Prostate gland (tissue), 2 donors: Measurements from ENCODE around the gene NSG2.

Source experiments
- POLR2A ChIP-seq: fragments of 450-650 bp; IDR thresholded peaks from one replicate; pipeline ENCODE4 v1.6.1; 2016; ENCODE audit warnings: antibody characterized with exemption, mild to moderate bottlenecking
- POLR2AphosphoS5 ChIP-seq: sonication (generic); formaldehyde crosslinking; IDR thresholded peaks from one replicate; pipeline ENCODE4 v1.6.1; 2017; ENCODE audit warnings: antibody characterized with exemption
- TF ChIP-seq, protein P1 (sequence below), 4 experiments: fragments of 200-600 bp in 2 of 4; fragments of 450-650 bp in 2 of 4; sonication (generic) in 2 of 4; IDR thresholded peaks; 1 replicate in 3 of 4; 2 replicates in 1 of 4; pipeline ENCODE4 v1.5.1; 2016 to 2019; ENCODE audit warnings: antibody characterized with exemption in 4 of 4, mild to moderate bottlenecking in 2 of 4, moderate library complexity in 2 of 4

DNA sequence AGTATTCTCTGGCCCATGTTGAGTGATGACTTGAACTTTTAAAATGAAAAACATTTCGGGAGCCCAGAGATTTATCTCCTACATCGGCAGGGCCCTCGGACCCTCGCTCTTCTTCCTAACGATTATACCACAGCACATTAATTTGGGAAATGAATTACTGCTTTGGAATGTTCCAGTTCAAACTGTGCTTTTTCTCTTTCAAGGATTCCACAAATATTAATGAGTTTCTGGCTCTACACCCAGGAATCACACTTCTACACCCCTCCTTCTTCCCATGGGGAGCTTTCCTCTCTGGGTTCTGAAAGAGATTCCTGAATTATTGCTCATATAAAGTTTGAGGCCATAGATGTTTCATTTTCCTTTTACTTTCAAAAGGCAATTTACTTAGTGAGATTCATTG lies 41.2 kb downstream of the NSG2 start:
- TF ChIP-seq, protein P1, sequence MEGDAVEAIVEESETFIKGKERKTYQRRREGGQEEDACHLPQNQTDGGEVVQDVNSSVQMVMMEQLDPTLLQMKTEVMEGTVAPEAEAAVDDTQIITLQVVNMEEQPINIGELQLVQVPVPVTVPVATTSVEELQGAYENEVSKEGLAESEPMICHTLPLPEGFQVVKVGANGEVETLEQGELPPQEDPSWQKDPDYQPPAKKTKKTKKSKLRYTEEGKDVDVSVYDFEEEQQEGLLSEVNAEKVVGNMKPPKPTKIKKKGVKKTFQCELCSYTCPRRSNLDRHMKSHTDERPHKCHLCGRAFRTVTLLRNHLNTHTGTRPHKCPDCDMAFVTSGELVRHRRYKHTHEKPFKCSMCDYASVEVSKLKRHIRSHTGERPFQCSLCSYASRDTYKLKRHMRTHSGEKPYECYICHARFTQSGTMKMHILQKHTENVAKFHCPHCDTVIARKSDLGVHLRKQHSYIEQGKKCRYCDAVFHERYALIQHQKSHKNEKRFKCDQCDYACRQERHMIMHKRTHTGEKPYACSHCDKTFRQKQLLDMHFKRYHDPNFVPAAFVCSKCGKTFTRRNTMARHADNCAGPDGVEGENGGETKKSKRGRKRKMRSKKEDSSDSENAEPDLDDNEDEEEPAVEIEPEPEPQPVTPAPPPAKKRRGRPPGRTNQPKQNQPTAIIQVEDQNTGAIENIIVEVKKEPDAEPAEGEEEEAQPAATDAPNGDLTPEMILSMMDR (IDR thresholded peaks at IDR 0.05): no peak
- TF ChIP-seq POLR2AphosphoS5 (no peak), POLR2A (no peak)
